GDM1 (cell line): ENCODE data around the gene IKZF1.

Experiments
- DNase-seq: peaks from one replicate; lab custom pipeline; 2025; lab: John Stamatoyannopoulos, UW

Gene IKZF1

DNA sequence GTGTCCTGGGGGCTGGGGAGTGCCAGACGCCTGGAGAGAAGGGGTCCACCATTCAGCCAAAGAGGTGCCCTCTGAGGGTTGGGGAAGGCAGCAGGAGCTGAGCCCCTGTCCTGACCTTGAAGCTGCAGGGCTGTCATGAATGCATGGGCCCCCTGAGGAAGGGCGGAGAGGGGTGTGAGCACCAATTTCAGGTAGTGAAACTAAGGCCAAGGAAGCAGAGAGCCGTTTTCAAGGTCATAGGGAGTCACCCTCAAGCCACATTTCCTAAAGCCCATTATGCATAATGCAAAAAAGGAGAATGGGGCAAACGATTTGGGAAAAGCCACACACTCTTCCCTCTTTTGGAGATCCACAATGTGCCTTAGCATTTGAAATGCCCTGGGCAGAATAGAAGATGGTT lies 108.5 kb downstream of the IKZF1 start:
- no peak for DNase-seq

DNA sequence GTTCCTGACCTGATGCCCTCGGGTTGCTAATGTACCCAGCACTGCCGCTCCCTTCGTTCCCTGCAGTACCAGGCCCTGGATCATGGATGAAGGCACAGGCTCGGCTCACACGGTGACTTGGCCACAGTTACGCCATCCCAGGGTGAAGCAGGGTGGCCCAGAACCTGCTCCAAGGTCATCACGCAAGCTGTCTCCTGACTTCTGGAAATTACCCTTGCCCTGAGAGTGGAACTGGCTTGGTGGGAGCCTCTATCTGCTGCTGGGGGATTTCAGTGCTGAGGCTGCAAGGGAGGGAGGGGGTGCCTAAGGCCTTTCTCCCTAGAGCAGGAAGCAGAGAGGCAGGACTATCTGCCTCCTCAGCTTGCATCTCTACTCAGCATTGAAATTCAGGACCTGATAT lies 109.0 kb downstream of the IKZF1 start:
- no peak for DNase-seq

DNA sequence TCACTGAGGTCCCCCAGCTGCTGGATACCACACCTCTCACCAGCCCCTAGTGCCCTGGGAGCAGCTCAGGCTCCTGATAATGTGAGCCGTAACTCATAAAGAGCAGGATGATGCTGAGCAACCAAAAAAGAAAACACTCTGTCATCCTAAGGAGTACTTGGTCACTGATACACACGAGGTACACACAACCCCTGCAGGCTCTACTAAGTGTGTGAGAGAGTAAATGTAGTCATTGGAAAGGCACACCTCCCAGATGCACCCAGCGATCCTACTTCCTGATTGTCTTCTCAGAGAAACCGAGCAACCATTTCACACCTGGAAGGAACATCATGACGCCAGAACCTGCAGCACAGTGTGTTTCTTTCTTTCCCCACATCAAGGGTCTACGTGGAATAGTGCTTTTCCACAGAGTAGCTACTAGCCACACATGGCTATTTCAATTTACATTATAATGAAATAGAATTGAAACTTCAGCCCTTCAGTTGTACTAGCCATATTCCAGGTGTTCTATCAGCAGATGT lies 111.4 kb downstream of the IKZF1 start:
- no peak for DNase-seq

DNA sequence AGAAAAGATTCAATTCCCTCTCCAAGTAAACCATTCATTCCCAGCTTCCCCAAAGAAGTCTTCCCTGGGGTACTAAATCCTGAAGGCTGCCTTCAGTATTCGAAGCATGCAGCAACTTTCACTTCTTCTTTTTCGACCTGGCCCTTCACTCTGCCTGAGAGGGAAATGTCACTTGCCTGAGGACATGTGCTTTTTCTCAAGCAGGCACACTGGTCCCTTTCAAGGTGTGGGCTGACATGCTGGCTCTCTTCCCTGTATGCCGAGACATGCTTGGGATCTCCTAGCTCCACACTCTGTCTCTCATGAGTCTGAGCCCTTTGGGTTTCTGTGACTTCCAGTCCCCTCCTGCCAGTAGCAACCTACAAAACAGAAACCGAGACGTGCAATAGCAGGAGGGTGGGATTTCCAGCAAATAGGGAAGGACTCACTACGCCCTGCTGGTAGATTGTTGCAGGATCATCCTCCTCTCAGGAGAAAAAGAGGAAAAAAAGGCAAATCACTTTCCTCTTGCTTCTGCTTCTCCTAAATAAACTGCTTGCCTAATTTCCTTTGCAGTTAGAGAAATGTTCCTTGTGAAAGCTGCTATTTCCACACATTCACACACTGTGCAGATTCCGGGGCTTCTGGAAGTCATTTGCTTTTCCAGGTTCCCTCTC lies 112.1 kb downstream of the IKZF1 start:
- no peak for DNase-seq

DNA sequence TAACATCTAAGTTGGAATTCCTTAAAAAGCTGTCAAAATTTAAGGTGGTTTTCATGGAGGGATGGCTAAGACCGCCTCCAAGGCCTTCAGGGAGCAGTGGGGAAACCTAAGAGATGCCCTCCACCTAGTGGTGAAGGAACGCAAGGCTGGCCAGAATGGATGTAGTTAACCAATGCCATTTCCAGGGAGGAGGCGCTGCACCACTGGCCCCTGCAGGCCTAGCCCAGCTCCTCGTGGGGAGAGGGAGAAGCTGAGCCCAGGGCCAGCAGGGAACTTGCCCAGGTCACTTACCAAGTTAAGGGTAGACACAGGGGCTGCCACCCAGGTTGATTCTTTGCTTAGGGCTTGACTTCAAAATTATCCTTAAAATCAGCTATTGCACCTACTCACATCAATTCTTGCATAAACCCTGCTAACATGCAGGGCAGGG lies 113.6 kb downstream of the IKZF1 start:
- DNase-seq, result peak; percentile 38

DNA sequence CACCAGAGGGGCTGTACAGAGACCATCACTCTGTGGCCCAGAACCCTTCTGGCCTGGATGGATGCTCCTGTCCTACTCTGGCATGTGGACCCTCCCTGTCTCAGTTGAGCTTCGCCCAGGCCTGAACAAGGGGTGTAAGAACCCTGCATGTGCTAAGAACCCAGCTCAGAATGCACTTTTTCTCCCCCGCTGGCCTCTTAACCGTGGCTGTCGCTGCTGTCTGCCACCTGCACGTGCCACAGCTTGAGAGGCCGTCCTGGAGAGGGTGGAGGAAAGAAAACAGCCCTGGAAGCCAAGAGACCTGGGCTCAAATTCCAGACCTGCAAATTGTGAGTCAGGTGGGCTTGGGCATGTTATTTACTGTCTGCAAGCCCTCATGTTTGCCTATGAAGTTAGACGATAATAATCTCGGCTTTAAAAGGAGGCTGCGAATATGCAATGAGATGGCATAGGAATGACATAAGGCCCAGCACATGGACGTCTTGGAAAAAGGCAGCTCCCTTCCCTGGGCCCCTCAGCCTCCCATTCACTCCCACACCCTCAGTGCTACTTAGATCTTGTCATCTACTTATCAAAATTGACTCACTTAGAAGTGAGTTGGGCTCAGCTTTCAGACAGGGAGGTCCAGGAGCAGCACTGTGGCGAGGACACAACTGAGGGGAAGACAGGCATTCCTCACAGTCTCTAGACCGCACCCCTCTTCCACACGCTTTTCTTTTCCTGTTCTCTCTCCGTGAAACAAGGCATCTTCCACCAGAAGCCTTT lies 114.2 kb downstream of the IKZF1 start:
- DNase-seq, result no peak

DNA sequence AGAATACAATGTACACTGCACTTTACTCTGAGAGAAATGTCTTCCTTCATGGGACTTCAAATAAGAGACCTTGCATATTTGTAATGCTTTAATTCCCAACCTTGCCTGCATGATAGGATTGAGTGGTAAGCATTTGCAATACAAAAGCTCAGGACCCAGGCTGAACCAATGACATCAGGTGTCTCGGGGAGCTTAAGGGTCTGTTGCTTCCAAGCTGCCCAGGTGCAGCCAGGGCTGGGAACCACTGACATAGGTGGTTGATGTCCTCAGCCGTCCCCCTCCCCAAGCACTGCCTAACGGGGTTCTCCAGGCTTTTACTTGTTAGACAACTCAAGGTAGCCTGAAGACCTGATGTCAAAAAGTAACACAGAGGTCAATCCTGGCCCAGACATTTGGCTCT lies 116.5 kb downstream of the IKZF1 start:
- DNase-seq, result no peak

DNA sequence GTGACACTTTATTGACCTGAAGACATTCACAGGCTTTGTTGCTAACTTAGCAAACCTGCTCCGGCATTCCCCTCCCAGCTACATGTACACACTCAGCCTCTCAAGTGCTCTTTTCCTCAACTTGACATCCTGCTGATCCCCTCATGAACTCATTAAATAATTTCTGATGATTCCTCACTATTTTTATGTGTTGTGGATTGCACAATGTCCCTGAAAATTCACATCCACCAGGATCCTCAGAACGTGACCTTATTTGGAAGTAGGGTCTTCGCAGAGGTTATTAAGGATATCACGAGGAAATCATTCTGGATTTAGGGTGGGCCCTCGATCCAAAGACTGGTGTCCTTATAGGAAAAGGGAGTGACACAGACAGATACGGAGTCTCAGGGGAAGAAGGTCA lies 118.3 kb downstream of the IKZF1 start:
- no peak for DNase-seq

DNA sequence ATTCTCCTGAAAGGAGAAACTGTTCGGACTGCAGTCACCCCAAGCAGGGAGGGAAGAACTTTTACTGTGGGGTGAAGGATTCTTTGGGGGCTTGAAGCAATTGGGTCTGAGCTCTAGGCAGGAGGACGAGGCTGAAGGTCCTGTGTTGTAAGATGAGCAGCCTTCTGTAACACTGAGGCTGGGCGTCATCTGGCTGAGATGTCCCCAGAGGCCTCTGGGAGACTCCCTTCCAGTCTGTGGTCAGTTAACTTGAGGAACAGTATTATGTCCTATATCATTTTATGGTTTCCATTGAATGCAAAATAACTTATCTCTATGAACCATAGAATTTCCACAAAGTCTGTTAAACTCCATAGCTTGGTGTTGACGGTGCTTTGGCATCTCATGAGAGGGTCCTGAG lies 119.3 kb downstream of the IKZF1 start:
- DNase-seq, result no peak

DNA sequence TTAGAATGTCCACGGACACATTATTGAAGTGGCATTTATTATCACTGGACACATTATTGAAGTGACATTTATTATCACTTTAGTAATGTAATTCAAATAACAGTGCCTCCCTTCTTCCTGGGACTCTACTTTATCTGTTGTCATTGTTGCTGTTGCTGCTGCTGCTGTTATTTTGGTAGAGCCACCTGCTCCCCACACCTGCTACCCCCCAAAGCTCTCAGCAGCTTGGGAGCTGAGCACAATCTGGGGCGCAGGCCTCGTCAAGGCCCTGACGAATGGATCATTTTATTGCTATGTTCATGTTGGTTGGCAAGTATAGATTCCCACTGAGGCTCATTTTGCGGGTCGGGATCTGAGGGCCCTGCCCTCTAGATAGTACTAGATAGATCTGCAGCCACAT lies 120.8 kb downstream of the IKZF1 start:
- no peak for DNase-seq

DNA sequence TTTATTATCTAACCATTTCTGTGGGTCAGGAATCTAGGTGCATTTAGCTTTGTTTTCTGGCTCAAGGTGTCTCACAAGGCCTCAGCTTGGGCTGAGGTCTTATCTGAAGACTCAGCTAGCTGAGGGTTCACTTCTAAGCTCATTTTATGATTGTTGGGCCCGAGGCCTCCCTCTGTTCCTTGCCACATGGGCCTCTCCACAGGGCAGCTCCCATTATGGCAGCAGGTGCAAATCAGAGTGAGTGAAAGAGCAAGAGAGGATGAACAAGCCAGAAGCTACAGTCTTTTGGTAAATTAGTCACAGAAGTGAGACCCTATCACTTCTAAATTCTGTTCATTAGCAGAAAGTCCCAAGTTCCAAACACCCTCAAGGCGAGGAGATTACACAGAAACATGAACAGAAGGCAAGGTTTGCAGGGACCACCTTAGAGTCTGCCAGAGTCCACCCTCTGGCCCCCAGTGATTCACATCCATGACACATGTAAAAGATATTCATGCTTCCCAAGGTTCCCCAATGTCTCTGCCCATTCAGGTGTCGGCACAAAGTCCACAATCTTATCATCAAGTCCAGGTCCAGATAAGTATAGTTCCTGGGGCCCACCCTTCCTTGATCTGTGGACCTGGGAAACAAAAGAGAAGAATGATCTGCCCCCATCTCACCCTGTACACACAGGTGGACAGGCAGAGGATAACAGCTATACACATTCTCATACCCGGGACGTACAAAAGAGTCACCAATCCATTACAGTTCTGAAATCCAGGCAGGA lies 121.9 kb downstream of the IKZF1 start:
- DNase-seq, result no peak

DNA sequence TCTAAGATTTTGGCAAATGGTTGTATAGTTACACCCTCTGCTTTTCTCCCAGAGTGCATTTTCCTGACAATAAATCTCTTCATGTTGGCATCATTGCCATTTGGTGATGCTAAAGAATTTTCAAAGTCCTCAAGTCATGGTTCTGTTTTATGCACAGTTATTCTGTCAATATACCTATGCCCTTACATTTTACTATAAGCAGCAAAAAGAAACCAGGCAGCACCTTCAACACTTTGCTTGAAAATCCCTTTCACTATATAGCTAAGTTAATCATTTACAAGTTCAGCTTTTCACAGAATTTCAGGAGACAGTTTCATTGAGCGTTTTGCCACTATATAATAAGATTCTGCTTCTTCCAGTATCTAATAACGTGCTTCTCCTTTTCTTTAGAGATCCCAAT lies 123.0 kb downstream of the IKZF1 start:
- no peak for DNase-seq

DNA sequence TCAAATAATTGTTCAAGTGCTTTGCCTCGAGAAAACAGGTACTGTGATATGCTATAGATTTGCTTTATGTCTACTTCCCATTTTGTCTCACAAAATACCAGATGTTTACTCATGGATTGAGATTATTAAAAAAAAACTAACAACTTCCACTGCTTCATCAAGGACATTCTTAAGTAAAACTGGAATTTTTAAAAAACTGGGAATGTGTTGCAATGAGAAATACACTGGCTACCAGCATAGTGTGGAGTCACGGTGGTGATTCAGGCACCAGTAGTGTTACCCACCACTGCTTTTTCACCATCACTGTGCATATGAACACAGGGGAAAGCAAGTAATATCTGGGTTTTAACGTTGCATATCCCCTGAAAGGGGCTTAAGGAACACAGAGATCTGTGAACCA lies 124.4 kb downstream of the IKZF1 start:
- DNase-seq, result no peak

DNA sequence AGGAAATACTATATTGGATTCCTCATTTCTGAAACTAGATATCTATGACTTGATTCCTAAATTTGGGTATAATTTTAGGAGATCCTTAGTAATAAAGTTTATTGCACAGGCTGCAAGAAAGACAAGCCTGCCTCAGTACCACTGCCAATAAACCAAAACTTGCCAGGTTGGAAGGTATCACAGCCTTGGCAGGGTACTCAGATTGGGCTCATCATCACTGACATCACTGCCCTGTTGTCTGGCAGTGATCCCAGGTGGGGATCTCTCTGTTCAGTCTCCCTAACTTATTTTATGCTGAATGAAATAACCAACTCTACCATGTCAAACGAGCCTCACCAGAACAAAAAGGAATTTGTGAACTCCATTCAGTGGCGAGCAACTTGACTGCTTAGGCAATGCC lies 126.8 kb downstream of the IKZF1 start:
- no peak for DNase-seq

DNA sequence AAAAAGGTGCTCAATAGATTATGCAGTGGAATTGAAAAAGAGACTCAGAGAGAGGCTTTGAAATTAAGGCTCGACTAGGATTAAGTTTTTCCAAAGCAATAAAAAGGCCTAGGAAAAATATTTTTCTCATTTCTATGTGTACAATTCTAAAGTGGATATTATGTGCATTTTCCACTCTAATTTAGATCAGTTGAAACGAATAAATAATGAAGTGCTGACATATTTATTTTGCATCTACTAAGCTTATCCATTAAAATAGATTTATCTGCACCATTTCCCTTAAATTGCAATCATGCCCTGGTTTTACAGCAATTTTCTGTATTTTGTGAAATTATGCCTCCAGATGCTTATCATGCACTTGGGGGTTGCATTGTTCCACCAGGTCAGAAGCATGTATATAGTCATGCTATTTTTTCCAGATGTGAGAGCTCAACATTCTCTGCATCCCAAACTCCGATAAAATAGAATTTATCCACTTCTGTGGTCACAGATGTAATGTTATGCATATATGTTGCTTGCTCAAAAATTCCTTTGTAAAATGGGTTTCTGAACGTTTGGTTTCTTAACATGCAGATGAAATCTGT lies 127.3 kb downstream of the IKZF1 start:
- DNase-seq, result no peak

DNA sequence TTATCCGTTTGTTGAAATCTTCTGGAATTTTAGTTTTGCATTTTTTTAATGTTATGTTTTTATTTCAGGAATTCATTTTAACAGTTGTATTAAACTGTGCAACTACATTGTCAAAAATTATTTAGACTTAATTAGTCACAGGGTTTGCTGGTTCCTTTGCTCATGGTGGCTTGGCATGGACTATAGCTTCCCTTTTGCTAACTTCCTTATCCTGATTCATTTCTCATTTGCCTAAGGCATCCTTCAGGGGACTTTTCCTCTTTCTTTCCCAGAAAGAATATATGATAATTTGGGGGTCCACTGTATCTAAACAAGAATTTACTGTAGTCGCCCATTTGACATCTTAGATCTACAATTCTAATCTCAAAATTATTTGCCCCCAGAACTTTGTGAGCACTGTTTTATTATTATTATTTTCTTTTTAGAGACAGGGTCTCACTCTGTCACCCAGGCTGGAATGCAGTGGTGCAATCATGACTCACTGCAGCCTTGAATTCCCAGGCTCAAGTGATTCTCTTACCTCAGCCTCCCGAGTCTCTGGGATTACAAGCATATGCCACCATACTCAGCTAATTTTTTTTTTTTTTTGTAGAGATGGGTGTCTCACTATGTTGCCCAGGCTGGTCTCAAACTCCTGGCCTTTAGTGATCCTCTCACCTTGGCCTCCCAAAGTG lies 131.8 kb downstream of the IKZF1 start:
- DNase-seq, result no peak

DNA sequence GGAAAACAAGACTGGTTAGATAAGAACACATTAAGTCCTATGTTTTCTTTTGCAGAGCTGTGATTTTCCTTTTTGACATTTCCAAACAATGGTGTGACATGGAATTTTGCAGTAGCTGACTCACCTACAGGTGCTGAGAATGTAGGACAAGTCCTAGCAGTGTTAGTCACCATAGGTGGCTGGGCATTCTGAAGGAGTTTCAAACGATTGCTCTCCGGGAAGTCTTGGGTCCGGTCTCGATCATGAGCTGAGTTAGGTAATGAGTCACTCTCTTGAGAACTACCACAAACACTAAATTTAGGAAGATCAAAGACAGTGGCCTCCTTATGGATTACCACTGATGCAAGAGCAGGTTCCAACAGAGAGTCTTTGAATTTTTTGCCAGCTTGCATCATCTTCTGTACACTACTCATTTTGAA lies 142.0 kb downstream of the IKZF1 start:
- no peak for DNase-seq

DNA sequence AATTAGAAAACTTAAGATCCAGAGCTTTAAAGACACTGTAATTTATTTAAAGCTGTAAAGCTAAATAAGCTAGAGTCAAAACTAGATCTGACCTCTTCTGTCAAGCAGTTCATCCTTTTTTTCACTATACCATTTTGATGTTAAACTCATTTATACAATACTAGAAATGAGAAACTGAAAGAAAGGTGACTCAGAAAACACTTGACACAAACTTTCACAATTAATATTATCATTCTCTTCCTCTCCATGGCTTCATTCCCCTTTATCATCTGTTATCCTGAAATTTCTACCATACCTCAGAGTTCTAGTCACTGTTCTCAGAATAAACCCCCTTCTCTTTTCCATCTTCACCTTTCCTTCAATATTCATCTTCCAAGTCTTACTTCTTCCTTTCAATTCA lies 144.3 kb downstream of the IKZF1 start:
- DNase-seq, result no peak

DNA sequence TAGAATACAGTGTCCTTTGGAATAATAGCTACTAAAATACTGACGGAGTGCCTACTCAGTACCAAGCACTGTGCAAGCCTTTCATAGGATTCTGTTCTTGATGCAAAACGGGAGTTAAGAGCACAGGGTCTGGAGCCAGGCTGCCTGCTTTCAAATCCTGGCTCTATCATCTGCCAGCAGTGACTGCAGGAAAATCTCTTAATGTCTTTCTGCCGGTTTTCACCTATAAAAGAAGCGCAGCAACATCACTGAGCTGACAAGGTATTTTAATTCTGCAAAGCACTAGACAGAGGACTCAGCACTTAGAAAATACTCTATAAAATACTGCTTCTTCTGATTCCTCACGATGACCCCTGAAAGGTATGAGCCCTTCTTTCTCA lies 145.0 kb downstream of the IKZF1 start:
- no peak for DNase-seq

DNA sequence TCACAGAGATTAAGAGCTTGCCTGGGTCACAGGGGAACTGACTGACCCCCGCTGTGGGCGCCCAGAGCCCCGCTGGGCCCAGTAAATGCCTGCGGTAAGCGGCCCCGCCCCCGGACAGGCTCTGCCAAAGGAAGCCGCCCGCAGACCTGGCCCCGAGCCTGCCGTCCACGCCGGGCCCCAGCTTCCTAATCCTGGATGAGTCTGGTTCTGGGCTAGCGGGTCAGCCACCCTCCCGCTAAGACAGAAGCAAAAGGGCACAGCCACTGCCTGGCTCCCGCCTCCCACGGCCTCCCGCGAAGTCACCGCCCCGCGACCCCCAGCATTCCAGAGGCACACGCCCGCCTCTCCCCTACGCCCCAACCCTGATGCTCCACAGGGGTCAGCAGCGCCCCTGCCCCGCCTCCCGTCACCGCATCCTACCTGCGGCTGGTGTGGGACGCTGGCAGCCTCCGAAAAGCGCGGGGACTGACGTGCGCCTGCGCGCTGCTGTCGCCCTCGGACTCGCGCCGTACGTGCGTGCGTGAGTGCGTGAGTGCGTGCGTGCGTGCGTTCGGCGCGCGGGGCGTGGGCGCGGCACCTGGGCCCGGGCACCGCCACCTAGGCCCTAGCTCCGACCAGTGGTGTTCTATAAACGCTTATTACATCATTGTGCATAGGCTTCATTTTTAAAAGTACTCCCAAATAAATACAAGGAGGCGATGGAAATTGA lies 145.5 kb downstream of the IKZF1 start, which contains the start of gene FIGNL1:
Gene FIGNL1, minus strand, starts transcription at position 470 of the 709 bp plus-strand sequence. CDS start 3,063 bp downstream, outside the sequence.
- peak; percentile 68 for DNase-seq

DNA sequence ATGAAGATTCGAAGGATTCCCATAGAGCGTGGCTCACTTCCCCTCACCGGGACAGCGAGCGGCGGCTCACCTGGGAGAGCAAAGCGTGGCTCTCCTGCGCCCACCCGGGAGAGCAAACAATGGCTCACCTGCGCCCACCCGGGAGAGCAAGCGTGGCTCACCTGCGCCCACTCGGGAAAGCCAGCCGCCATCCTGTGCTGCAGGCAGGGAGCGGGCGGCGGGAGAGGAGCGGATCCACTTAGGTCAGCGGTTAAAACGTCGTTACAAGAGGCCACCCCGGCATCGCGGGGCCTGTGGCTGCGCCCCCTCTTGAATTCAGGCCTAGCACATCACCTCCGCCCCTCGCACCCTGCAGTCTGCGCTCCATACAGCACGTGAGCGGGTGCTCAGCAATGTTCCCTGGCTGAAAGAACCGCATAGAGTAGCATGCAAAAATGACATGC lies 146.1 kb downstream of the IKZF1 start:
- DNase-seq, result no peak
